Stimulated activated naive CD8-positive, alpha-beta T cell treated with anti-CD3 and anti-CD28 coated beads, Interleukin-15, Interleukin-2, amounts not matched to agents 100 ng/mL and 50 ng/mL, for 24 hours (primary cell): Measurements from ENCODE around the gene UBE4A.
"Not testable (repeated sequence)": the region's sequence is repeated elsewhere in the genome, so short reads cannot be mapped to it uniquely, and the experiment has no call there.

ENCODE experiments used
- H3K27ac Mint-ChIP-seq: one replicate; pipeline ENCODE4 v1.8.0; 2021; ENCODE audit warnings: mild to moderate bottlenecking, mixed read lengths
- H3K27me3 Mint-ChIP-seq: one replicate; pipeline ENCODE4 v1.8.0; 2021; ENCODE audit warnings: mixed read lengths
- H3K36me3 Mint-ChIP-seq: one replicate; pipeline ENCODE4 v1.8.0; 2021; ENCODE audit warnings: low read depth, mixed read lengths
- H3K4me1 Mint-ChIP-seq: one replicate; pipeline ENCODE4 v1.8.0; 2021; ENCODE audit warnings: low read depth, mixed read lengths
- H3K4me3 Mint-ChIP-seq: one replicate; pipeline ENCODE4 v1.8.0; 2021; ENCODE audit warnings: mild to moderate bottlenecking, mixed read lengths
- H3K9me3 Mint-ChIP-seq: one replicate; pipeline ENCODE4 v1.8.0; 2021; ENCODE audit warnings: mixed read lengths

The UBE4A gene

DNA sequence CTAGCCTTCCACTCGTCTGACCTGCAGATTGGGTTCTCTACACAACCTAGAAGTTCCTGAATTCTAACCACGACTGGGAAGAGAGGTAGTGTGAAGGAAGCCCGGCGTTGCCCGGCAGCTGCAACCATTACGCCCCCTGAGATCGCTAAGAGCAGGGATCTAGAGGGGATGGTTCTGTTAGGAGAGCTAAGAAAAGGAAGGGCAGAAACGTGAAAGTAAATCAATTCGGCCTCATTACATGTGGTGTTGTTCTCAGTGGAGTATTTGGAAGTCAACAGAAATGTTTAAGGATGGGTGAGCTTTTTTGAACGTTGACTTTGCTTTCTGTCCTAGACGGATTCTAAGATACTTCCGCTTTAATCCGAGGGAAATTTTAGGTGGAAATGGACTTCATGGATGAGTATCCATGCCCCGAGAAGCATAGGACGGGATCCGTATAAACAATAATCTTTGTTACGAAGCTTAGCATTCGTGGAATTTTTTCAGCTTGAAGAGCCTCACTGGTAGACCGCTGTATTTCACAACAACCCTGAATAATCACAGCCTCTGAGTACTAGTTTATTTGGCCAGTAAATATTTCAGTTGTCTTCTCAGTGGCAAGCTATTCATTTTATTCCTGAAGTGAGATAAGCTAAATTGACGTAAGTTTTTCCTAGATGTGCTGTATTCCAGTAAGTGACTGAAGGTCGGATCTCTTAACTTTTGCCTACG is 42.6 kb downstream of the UBE4A start:
- Mint-ChIP-seq H3K36me3 (peaks cover 62% of the 10 kb centered on the region), H3K27ac (peak overlapping the region; percentile 100), H3K27me3 (no peaks in the 10 kb centered on the region), H3K4me3 (peak overlapping the region; percentile 98), H3K4me1 (peaks cover 72% of the 10 kb centered on the region), H3K9me3 (no peaks in the 10 kb centered on the region)

DNA sequence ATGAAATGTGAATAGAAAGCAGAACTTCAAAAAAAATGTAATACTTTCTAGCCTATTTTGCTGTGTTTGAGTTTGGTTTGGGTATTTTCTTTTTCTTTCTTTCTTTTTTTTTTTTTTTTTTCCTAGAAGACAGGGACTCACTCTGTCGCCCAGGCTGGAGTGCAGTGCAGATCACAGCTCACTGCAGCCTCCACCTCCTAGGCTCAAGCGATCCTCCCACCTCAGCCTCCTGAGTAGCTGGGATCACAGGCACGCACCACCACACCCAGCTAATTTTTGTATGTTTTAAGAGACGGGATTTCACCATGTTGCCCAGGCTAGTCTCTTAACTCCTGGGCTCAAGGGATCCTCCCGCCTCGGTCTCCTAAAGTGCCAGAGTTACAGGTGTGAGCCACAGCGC is 43.2 kb downstream of the UBE4A start:
- Mint-ChIP-seq H3K27ac (peak overlapping the region; percentile 100), H3K4me1 (peaks cover 74% of the 10 kb centered on the region), H3K36me3 (peaks cover 67% of the 10 kb centered on the region), H3K4me3 (peak overlapping the region; percentile 98)
- H3K9me3 Mint-ChIP-seq, H3K27me3 Mint-ChIP-seq: not testable (repeated sequence)

DNA sequence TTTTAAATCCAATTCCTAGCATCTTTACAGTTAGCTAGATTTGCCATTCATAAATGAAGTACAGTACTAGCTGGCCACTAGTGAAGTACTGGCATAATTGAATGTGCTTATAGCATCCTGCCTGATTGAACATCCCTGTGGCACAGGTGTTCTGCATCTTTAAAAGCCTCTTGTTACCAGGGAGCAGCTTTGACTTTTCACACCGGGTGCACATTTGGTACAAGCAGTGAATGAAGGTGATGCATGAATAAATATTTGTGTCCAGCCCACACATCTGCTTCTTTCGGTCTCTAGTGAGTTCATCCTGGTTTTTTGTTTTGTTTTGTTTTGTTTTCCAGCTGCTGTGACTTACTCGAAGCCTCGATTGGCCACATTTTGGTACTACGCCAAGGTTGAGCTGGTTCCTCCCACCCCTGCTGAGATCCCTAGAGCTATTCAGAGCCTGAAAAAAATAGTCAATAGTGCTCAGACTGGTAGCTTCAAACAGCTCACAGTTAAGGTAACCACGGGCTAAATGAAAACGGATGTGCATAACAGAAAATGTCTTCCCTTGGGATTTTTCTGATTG is 47.3 kb downstream of the UBE4A start:
- no peak overlapping the region for H3K4me3 Mint-ChIP-seq
- H3K36me3 Mint-ChIP-seq: peaks cover 78% of the 10 kb centered on the region
- H3K4me1 Mint-ChIP-seq: peaks cover 50% of the 10 kb centered on the region

DNA sequence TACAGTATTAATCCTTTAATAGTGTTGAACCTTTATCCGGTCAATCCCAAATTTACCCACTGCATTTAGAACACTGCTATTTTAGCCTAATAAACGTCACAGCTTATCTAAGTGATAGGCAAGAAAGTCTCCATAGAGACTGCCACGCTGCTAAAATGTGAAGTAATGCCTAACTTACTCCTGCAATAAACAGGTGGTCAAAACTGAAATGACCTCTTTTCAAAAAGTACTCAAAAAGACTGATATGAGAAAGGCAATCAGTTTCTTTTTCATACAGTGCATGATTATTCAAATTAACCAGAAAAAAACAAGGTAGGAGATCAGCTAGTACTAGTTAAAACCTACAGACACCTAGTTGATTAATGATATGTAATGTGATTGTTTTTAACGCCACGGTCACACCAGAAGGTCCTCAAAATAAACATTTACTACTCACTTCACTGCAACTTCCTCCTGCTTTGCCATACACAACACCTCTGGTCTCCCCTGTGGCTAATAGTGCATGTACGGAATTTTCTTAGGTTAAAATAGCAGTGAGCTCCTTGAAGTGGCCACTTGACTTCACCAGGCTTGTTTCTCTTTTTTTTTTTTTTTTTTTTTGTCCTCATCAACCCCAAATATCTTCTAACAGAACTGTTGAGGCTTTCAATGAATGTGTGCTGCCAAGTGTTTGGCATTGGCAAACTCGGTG is 50.8 kb downstream of the UBE4A start:
- no peaks in the 10 kb centered on the region for H3K9me3 Mint-ChIP-seq
- H3K27me3 Mint-ChIP-seq: no peaks in the 10 kb centered on the region
- no peak overlapping the region for H3K4me3 Mint-ChIP-seq
- no peak overlapping the region for H3K27ac Mint-ChIP-seq
- H3K36me3 Mint-ChIP-seq: peaks cover 52% of the 10 kb centered on the region
- peaks cover 20% of the 10 kb centered on the region for H3K4me1 Mint-ChIP-seq

More for the DNA sequence above, 47.3 kb downstream of the UBE4A start:
- H3K27ac Mint-ChIP-seq: peak overlapping the region; percentile 31
- no peaks in the 10 kb centered on the region for H3K27me3 Mint-ChIP-seq
- no peaks in the 10 kb centered on the region for H3K9me3 Mint-ChIP-seq

DNA sequence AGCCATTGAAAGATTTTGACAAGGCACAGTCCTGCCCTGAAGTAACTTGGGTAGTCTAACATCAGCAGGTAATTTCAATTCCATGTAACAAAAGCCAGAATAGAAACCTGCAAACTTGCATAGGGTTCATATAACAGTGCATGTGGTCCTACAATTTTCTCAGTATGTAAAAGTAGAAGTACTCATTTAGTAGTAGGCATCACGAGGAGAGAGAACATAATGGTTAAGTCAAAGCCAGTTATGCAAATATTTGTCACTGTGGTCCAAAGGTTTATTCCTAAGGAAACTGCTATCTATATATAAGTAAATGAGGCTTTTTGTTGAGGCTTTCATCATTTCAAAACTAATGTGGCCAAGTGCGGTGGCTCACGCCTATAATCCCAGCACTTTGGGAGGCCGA is 52.1 kb downstream of the UBE4A start:
- Mint-ChIP-seq H3K4me1 (peaks cover 9% of the 10 kb centered on the region), H3K4me3 (no peak overlapping the region), H3K9me3 (no peaks in the 10 kb centered on the region), H3K27me3 (no peaks in the 10 kb centered on the region), H3K36me3 (peaks cover 40% of the 10 kb centered on the region), H3K27ac (no peak overlapping the region)

DNA sequence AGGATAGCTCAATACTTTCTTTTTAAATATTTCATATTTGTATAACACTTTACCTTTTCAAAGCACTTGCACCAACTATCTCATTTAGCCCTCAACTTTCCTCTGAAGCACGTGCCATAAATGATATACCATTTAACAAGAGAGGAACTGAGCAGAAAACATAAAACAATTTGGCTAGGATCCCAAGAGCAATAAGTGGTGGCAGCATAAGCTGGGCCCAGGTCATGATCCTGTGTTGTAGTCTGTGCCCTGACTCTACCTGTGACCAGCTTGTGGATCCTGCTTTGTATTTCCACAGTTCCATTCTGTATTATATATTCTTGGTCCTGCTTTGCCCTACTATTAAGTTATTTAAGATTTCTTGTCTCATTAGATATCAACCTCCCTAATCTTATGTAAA is 53.5 kb downstream of the UBE4A start:
- H3K4me1 Mint-ChIP-seq: peaks cover 4% of the 10 kb centered on the region
- no peak overlapping the region for H3K27ac Mint-ChIP-seq
- H3K9me3 Mint-ChIP-seq: no peaks in the 10 kb centered on the region
- no peak overlapping the region for H3K4me3 Mint-ChIP-seq
- no peaks in the 10 kb centered on the region for H3K27me3 Mint-ChIP-seq
- peaks cover 26% of the 10 kb centered on the region for H3K36me3 Mint-ChIP-seq

DNA sequence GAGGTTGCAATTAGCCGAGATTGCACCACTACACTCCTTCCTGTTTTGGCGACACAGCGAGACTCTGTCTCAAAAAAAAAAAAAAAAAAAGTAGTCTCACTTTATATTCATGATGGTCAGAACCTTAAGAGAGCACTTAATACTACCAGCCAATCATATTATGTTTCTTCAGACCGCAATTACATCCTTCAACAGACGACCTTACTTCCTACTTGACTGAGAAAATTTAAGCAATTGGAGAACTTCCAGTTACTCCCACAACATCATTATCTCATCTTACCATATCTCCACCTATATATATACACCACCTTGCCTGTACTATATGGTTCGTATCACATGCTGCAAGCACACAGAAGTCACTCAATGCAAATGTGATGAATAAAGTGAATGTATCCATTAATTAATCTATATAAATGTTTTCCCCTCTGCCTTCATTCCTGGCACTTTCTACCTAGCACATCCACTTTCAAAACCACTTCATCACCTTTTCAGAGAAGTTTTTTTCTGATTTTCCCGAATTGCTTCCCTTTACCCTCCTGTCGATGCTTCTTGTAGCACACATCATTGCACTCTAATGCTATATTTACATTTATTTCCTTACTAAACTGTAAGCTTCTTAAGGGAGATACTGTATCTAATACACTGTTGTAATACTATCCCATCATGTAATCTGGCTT is 55.8 kb downstream of the UBE4A start:
- Mint-ChIP-seq H3K36me3 (peaks cover 5% of the 10 kb centered on the region), H3K4me3 (no peak overlapping the region), H3K27me3 (no peaks in the 10 kb centered on the region), H3K27ac (no peak overlapping the region), H3K9me3 (no peaks in the 10 kb centered on the region), H3K4me1 (no peaks in the 10 kb centered on the region)

DNA sequence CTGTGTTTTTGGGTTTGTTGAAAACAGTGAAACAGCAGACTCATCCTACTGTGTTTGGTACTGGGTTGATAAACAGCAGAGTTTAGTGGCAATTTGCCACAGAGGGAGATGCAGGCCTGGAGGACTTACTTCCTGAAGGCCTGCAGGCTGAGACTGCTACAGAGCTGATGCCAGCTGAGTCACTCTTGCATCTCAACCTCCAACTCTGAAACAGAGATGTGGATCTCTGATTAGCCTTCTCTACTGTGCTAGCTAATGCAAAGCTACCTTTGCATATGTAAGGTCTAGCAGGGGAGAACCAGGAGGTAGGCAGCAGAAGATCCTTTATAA is 56.3 kb downstream of the UBE4A start:
- Mint-ChIP-seq H3K27ac (no peak overlapping the region), H3K36me3 (peaks cover under 1% of the 10 kb centered on the region), H3K27me3 (no peaks in the 10 kb centered on the region), H3K4me3 (no peak overlapping the region), H3K9me3 (no peaks in the 10 kb centered on the region), H3K4me1 (no peaks in the 10 kb centered on the region)

DNA sequence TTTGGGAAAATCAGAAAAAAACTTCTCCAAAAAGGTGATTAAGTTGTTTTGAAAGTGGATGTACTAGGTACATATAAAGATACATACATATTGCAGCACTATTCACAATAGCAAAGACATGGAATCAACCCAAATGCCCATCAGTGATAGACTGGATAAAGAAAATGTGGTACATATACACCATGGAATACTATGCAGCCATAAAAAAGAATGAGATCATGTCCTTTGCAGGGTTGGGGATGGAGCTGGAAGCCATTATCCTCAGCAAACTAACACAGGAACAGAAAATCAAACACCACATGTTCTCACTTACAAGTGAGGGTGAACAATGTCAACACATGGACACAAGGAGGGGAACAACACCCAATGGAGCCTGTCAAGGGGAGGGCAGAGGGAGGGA is 57.5 kb downstream of the UBE4A start:
- H3K36me3 Mint-ChIP-seq, H3K4me3 Mint-ChIP-seq, H3K4me1 Mint-ChIP-seq, H3K27ac Mint-ChIP-seq, H3K9me3 Mint-ChIP-seq, H3K27me3 Mint-ChIP-seq: not testable (repeated sequence)

DNA sequence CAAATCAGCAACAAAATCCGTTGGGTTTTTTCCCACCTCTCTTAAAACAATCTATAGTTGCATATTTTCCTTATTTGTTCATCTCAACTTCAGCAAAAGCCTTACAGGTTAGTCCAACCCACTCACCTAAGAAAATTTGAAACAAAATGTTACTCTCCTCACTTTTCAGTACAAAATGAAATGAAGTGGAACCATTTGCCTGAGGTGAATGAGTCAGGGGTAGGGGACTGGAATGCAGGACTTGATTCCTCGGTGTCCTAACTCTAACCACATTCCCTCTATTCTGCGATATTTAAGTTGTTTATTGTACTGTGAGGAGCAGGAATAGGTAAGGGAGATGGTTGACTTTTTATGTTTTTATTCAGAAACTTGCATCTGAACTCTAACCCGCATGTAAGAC is 58.4 kb downstream of the UBE4A start:
- no peak overlapping the region for H3K4me3 Mint-ChIP-seq
- H3K9me3 Mint-ChIP-seq: no peaks in the 10 kb centered on the region
- H3K4me1 Mint-ChIP-seq: no peaks in the 10 kb centered on the region
- no peaks in the 10 kb centered on the region for H3K27me3 Mint-ChIP-seq
- H3K36me3 Mint-ChIP-seq: no peaks in the 10 kb centered on the region
- H3K27ac Mint-ChIP-seq: no peak overlapping the region

DNA sequence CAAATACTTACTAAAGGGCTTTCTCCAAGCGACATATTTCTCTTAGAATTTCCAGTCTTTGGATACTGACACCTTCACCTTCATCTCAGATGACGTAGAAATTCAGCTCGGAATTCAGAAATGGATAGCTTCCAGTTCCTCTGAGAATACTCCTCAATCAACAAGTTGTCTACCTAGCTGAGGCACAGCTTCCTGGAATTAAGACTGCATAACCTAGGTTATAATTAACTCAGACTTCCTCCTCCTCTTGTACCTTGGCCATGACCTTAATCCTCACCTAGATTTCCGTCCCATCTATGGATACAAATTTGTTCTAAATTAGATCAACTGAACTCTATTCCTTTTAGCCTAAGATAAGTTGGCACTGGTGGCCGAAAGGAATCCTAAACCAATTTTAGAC is 59.4 kb downstream of the UBE4A start:
- H3K4me3 Mint-ChIP-seq: no peak overlapping the region
- no peaks in the 10 kb centered on the region for H3K27me3 Mint-ChIP-seq
- H3K4me1 Mint-ChIP-seq: no peaks in the 10 kb centered on the region
- no peaks in the 10 kb centered on the region for H3K36me3 Mint-ChIP-seq
- H3K27ac Mint-ChIP-seq: no peak overlapping the region
- no peaks in the 10 kb centered on the region for H3K9me3 Mint-ChIP-seq

DNA sequence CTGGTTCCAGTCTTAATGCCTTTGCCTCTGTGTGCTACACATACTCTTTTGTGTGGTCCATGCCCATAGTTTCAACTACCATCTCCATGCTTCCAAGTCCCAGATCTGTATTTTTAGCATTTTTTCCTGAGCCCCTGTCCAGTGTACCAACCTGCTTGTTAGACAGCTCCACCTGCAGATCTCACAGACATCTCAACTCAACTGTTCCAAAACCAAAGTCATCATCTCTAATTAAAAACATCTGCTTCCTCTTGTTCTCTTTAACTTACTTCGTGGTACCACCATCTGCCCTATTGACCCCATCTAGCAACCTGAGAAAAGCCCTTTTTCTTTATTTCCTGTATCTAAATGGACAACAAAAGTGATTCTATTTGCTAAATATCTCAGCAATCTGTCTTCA is 68.3 kb downstream of the UBE4A start:
- no peak overlapping the region for H3K4me3 Mint-ChIP-seq
- peaks cover 5% of the 10 kb centered on the region for H3K4me1 Mint-ChIP-seq

DNA sequence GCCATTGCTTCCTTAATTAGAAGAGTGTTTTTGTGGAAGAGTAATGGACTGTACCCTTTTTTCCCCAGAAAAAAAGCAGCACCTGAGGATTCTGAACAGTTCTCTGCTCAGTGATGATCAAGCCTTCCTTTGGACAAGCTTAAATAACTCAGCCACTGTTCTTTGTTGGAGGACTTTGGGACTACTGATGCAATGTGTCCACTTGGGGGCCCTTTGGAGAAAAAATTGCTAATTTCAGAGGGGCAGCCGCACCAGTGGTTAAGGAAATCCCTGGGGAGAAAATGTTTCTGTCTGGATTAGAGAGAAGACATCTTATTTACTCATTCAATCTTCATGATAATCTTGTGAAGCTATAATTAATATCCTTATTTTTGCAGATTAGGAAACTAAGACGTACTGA is 71.6 kb downstream of the UBE4A start:
- Mint-ChIP-seq H3K27me3 (no peaks in the 10 kb centered on the region), H3K4me3 (no peak overlapping the region), H3K9me3 (no peaks in the 10 kb centered on the region), H3K27ac (no peak overlapping the region), H3K36me3 (no peaks in the 10 kb centered on the region), H3K4me1 (peaks cover 16% of the 10 kb centered on the region)

More for the DNA sequence above, 68.3 kb downstream of the UBE4A start:
- no peak overlapping the region for H3K27ac Mint-ChIP-seq
- H3K27me3 Mint-ChIP-seq: no peaks in the 10 kb centered on the region
- H3K36me3 Mint-ChIP-seq: no peaks in the 10 kb centered on the region
- no peaks in the 10 kb centered on the region for H3K9me3 Mint-ChIP-seq

DNA sequence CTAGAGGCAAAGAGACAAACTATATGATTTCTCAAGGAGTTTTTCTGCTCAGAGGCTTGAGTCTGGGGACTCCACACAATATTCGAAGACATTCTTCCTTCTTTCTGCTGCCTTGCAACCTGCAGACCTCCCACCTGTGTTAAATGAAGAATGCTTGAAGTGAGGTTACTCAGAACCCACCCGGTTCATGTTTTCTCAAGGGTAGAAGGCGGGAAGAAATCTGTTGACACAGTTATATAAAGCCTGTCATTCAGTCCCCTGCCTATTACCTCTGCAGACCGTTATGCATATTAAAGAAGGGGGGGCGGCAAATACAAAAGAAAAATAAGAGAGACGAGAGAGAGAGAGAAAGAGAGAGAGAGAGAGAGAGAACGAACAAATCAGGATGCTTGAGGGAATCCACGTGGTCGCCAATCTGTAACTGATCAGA is 74.7 kb downstream of the UBE4A start:
- no peaks in the 10 kb centered on the region for H3K27me3 Mint-ChIP-seq
- peak overlapping the region; percentile 90 for H3K27ac Mint-ChIP-seq
- H3K4me3 Mint-ChIP-seq: peak overlapping the region; percentile 89
- peaks cover 5% of the 10 kb centered on the region for H3K36me3 Mint-ChIP-seq
- H3K4me1 Mint-ChIP-seq: peaks cover 22% of the 10 kb centered on the region
- no peaks in the 10 kb centered on the region for H3K9me3 Mint-ChIP-seq

DNA sequence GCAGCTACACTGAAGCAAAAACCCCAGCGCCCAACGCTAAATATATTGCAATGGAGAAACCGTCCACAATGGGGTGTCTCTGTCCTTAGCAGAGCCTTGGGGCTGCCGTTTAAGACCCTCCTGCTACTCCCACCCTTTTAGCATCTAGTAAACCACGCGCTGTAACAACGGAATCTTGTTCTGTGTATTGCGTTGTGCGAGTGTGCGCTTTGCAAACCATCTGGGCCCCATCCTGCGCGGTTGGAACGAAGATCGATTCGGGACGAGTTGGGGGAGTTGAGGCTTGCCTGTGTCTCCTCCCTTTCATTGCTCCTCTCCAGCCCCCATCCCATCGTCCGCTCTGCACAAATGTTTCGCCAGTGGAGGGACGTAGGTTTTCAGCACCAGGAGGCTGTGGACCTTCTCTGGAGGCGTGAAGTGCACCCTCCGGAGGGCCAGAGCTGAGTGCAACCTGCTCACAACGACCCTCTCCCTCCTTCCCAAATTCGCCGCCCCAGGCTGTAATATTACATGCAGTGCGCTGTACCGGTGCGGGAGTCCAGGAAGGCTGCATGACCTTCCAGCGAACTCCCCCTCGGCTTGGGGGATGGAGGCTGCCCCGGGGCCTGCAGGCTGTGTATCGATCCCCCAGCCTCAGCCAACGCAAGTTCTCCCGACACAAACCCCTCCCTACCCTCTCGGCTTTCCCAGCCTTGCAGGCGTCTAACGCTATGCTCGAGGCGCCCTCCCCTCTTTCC is 75.3 kb downstream of the UBE4A start:
- peak overlapping the region; percentile 90 for H3K27ac Mint-ChIP-seq
- H3K36me3 Mint-ChIP-seq: peaks cover 11% of the 10 kb centered on the region
- H3K9me3 Mint-ChIP-seq: no peaks in the 10 kb centered on the region
- peak overlapping the region; percentile 89 for H3K4me3 Mint-ChIP-seq
- no peaks in the 10 kb centered on the region for H3K27me3 Mint-ChIP-seq
- peaks cover 28% of the 10 kb centered on the region for H3K4me1 Mint-ChIP-seq
